KOPT-K1 (cell line): ENCODE data around the gene RBKS.
"Not testable (repeated sequence)": the region's sequence is repeated elsewhere in the genome, so short reads cannot be mapped to it uniquely, and the experiment has no call there.

ENCODE experiments used
- H3K27ac ChIP-seq: fragments of 200-600 bp; sonication (generic); 2 replicates; pipeline ENCODE4 v1.5.1; 2016; ENCODE audit warnings: antibody characterized with exemption, mild to moderate bottlenecking, low read depth, low read length; ENCODE audit not compliant: poor library complexity, severe bottlenecking
- H3K36me3 ChIP-seq: fragments of 200-600 bp; sonication (generic); 2 replicates; pipeline ENCODE4 v1.5.1; 2017; ENCODE audit warnings: antibody characterized with exemption, mild to moderate bottlenecking, low read length, moderate library complexity; ENCODE audit not compliant: insufficient read depth
- H3K9me3 ChIP-seq: fragments of 200-600 bp; sonication (generic); 2 replicates; pipeline ENCODE4 v1.5.1; 2017; ENCODE audit warnings: antibody characterized with exemption, low read length, mild to moderate bottlenecking; ENCODE audit not compliant: insufficient read depth, poor library complexity, severe bottlenecking

The RBKS gene

GRCh38 chr2:27745494-27745893 lies 144.7 kb downstream of the RBKS start:
- H3K27ac ChIP-seq, H3K36me3 ChIP-seq: not testable (repeated sequence)
- H3K9me3 ChIP-seq, result peaks cover 15% of the 10 kb centered on the region

- no peak overlapping the region for H3K27ac ChIP-seq
- H3K9me3 ChIP-seq, result no peaks in the 10 kb centered on the region
- H3K36me3 ChIP-seq, result no peaks in the 10 kb centered on the region
Measured at GRCh38 chr2:27742571-27742970, 147.6 kb downstream of the RBKS start.

- no peaks in the 10 kb centered on the region for H3K36me3 ChIP-seq
- no peaks in the 10 kb centered on the region for H3K9me3 ChIP-seq
- no peak overlapping the region for H3K27ac ChIP-seq
Measured at GRCh38 chr2:27741673-27742072, 148.5 kb downstream of the RBKS start.

- Histone ChIP-seq H3K27ac (no peak overlapping the region), H3K36me3 (no peaks in the 10 kb centered on the region), H3K9me3 (no peaks in the 10 kb centered on the region)
Measured at GRCh38 chr2:27739058-27739373, 151.2 kb downstream of the RBKS start.

GRCh38 chr2:27738349-27739057 lies 151.7 kb downstream of the RBKS start:
- Histone ChIP-seq H3K9me3 (no peaks in the 10 kb centered on the region), H3K36me3 (no peaks in the 10 kb centered on the region), H3K27ac (no peak overlapping the region)

GRCh38 chr2:27737676-27738348 lies 152.4 kb downstream of the RBKS start:
- Histone ChIP-seq H3K9me3 (no peaks in the 10 kb centered on the region), H3K27ac (no peak overlapping the region), H3K36me3 (no peaks in the 10 kb centered on the region)

- Histone ChIP-seq H3K9me3 (no peaks in the 10 kb centered on the region), H3K36me3 (no peaks in the 10 kb centered on the region), H3K27ac (no peak overlapping the region)
Measured at GRCh38 chr2:27736890-27737204, 153.3 kb downstream of the RBKS start.

GRCh38 chr2:27736031-27736889 lies 153.9 kb downstream of the RBKS start:
- H3K9me3 ChIP-seq, result no peaks in the 10 kb centered on the region
- H3K27ac ChIP-seq, result no peak overlapping the region
- no peaks in the 10 kb centered on the region for H3K36me3 ChIP-seq

GRCh38 chr2:27735263-27735904 lies 154.8 kb downstream of the RBKS start:
- no peaks in the 10 kb centered on the region for H3K36me3 ChIP-seq
- H3K9me3 ChIP-seq, result no peaks in the 10 kb centered on the region
- no peak overlapping the region for H3K27ac ChIP-seq

GRCh38 chr2:27734305-27734704 lies 155.9 kb downstream of the RBKS start:
- Histone ChIP-seq H3K27ac (no peak overlapping the region), H3K9me3 (no peaks in the 10 kb centered on the region), H3K36me3 (no peaks in the 10 kb centered on the region)
